Keratinocyte (primary cell): ENCODE results near the gene CD244. TPM values are rescaled to one million over a fixed set of nuclear protein-coding genes. Genes with fewer than 3 reads are reported as not detected.
"Not testable (repeated sequence)": the region's sequence is repeated elsewhere in the genome, so short reads cannot be mapped to it uniquely, and the experiment has no call there.

Experiments used
- DNase-seq: peaks from one replicate; pipeline ENCODE4 v3.0.0-alpha.2; 2011; ENCODE audit warnings: low read depth, missing footprints, low spot score
- FAIRE-seq: peaks from 2 replicates; lab custom pipeline; 2011; peaks lifted over from hg19 to GRCh38; lab: Jason Lieb, UNC
- H2AFZ ChIP-seq: 2 replicates; pipeline ENCODE4 v1.6.0; 2012; ENCODE audit warnings: low read length, control low read depth, inconsistent platforms; ENCODE audit not compliant: control insufficient read depth
- H3K27ac ChIP-seq: 2 replicates; pipeline ENCODE4 v1.5.1; 2011; ENCODE audit warnings: low read length; ENCODE audit not compliant: control insufficient read depth, insufficient read depth
- H3K27me3 ChIP-seq: 3 replicates; pipeline ENCODE4 v1.6.0; 2011; ENCODE audit warnings: low read length; ENCODE audit not compliant: control insufficient read depth, insufficient read depth; ENCODE audit errors: extremely low read depth
- H3K36me3 ChIP-seq, 2 experiments: 2 replicates in 1 of 2; 3 replicates in 1 of 2; pipeline ENCODE4 v1.5.1; 2011; ENCODE audit warnings: low read length in 2 of 2, mild to moderate bottlenecking in 1 of 2; ENCODE audit not compliant: control insufficient read depth in 2 of 2, insufficient read depth in 2 of 2; ENCODE audit errors: extremely low read depth in 1 of 2
- H3K4me1 ChIP-seq: 3 replicates; pipeline ENCODE4 v1.5.1; 2011; ENCODE audit warnings: low read length; ENCODE audit not compliant: control insufficient read depth, insufficient read depth; ENCODE audit errors: extremely low read depth
- H3K4me2 ChIP-seq: 3 replicates; pipeline ENCODE4 v1.6.0; 2011; ENCODE audit warnings: low read depth, low read length; ENCODE audit not compliant: control insufficient read depth, insufficient read depth; ENCODE audit errors: extremely low read depth
- H3K4me3 ChIP-seq, 3 experiments: fragments of 200-600 bp in 1 of 3; sonication (generic) in 1 of 3; 2 replicates in 2 of 3; 3 replicates in 1 of 3; pipeline ENCODE4 v1.5.1; 2011 to 2016; ENCODE audit warnings: low read length in 3 of 3, mild to moderate bottlenecking in 3 of 3, control low read depth in 2 of 3, inconsistent platforms in 1 of 3, low read depth in 1 of 3, mixed read lengths in 1 of 3, mixed run types in 1 of 3, moderate library complexity in 1 of 3; ENCODE audit not compliant: control insufficient read depth in 2 of 3, insufficient read depth in 2 of 3; ENCODE audit errors: extremely low read depth in 1 of 3
- H3K79me2 ChIP-seq: 2 replicates; pipeline ENCODE4 v1.6.0; 2012; ENCODE audit warnings: low read length; ENCODE audit not compliant: control insufficient read depth, insufficient read depth
- H3K9ac ChIP-seq: 3 replicates; pipeline ENCODE4 v1.6.0; 2011; ENCODE audit warnings: low read length; ENCODE audit not compliant: control insufficient read depth, insufficient read depth; ENCODE audit errors: extremely low read depth
- H3K9me1 ChIP-seq: 3 replicates; pipeline ENCODE4 v1.6.0; 2011; ENCODE audit warnings: low read length; ENCODE audit not compliant: control insufficient read depth, insufficient read depth; ENCODE audit errors: extremely low read depth
- H3K9me3 ChIP-seq: 2 replicates; pipeline ENCODE4 v1.5.1; 2012; ENCODE audit warnings: low read depth, low read length; ENCODE audit not compliant: control insufficient read depth
- H4K20me1 ChIP-seq: 3 replicates; pipeline ENCODE4 v1.6.0; 2011; ENCODE audit warnings: low read length; ENCODE audit not compliant: control insufficient read depth, insufficient read depth; ENCODE audit errors: extremely low read depth
- EZH2 ChIP-seq: IDR thresholded peaks from one replicate; pipeline ENCODE4 v1.6.1; 2012; ENCODE audit warnings: inconsistent platforms, mild to moderate bottlenecking, low read length, moderate library complexity
- dilution Hi-C: fragments of 300-500 bp; cut with MboI; formaldehyde crosslinking; loops from one replicate; pipeline ENCODE4 v1.7.0; 2020; ENCODE audit warnings: low sequenced_read_pairs; ENCODE audit not compliant: extremely low pct_ligation_motif_present
- polyA plus RNA-seq, 5 experiments: library from polyadenylated mRNA; depleted of rRNA in 3 of 5; stranded (reverse) in 3 of 5; stranded (forward) in 1 of 5; unstranded in 1 of 5; fragments of >200 nt; gene quantifications; 1 replicate in 1 of 5; 2 replicates in 3 of 5; 3 replicates in 1 of 5; pipeline versions ENCODE4 v1.2.1 to v1.2.3, GENCODE V29; 2011 to 2012; ENCODE audit warnings: missing spikeins in 2 of 5, low read depth in 1 of 5, low replicate concordance in 1 of 5
- TF ChIP-seq, protein P1 (sequence below), 3 experiments: IDR thresholded peaks in 1 of 3; conservative IDR thresholded peaks in 1 of 3; optimal IDR thresholded peaks in 1 of 3; 2 replicates in 2 of 3; 3 replicates in 1 of 3; pipeline versions ENCODE3 to v1.5.1; 2011; ENCODE audit warnings: low read length in 3 of 3, mild to moderate bottlenecking in 3 of 3, moderate library complexity in 2 of 3, control low read depth in 1 of 3, inconsistent platforms in 1 of 3; ENCODE audit not compliant: insufficient read depth in 2 of 3; ENCODE audit errors: extremely low read depth in 1 of 3

The CD244 gene
- polyA plus RNA-seq, 1 donor (not counting 4 experiments of a cell fraction or from before 2014, with no cell fraction given): not detected

DNA sequence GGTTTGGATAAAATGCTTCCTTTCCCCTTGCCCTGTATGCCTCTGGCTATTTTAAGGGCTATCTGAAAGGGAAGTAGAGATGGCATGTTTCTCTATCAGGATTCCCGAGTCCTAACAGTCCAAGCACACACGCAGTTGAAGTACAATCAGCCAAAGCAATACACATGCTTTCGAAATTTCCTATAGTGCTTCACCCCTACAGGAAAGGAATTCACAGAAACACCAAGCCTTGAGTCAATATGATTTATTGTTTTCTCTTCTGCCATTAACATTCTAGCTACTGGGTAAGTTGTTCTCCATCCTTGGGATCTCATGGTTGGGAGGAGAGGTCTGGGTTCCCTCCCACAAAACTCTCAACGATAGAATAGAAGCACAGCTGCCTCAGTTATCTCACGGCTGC is 13.6 kb upstream of the CD244 start:
- no peak overlapping the region for H2AFZ ChIP-seq
- no peak overlapping the region for H3K4me3 ChIP-seq
- H3K9me1 ChIP-seq: no peaks in the 10 kb centered on the region
- no peak for TF ChIP-seq EZH2
- TF ChIP-seq, protein P1, sequence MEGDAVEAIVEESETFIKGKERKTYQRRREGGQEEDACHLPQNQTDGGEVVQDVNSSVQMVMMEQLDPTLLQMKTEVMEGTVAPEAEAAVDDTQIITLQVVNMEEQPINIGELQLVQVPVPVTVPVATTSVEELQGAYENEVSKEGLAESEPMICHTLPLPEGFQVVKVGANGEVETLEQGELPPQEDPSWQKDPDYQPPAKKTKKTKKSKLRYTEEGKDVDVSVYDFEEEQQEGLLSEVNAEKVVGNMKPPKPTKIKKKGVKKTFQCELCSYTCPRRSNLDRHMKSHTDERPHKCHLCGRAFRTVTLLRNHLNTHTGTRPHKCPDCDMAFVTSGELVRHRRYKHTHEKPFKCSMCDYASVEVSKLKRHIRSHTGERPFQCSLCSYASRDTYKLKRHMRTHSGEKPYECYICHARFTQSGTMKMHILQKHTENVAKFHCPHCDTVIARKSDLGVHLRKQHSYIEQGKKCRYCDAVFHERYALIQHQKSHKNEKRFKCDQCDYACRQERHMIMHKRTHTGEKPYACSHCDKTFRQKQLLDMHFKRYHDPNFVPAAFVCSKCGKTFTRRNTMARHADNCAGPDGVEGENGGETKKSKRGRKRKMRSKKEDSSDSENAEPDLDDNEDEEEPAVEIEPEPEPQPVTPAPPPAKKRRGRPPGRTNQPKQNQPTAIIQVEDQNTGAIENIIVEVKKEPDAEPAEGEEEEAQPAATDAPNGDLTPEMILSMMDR (optimal IDR thresholded peaks at IDR 0.05 in 1 of 3, IDR thresholded peaks at IDR 0.05 in 1 of 3, conservative IDR thresholded peaks at IDR 0.05 in 1 of 3; ENCODE audit: extremely low read depth in 1 of 3, insufficient read depth in 2 of 3, low read length in 3 of 3): no peak
- H3K79me2 ChIP-seq: no peaks in the 10 kb centered on the region
- H3K27ac ChIP-seq: no peak overlapping the region
- H3K9me3 ChIP-seq: no peaks in the 10 kb centered on the region
- H3K9ac ChIP-seq: no peak overlapping the region
- H3K4me1 ChIP-seq: no peaks in the 10 kb centered on the region
- no peaks in the 10 kb centered on the region for H4K20me1 ChIP-seq
- H3K36me3 ChIP-seq: no peaks in the 10 kb centered on the region
- DNase-seq (no peak), FAIRE-seq (no peak)
- H3K27me3 ChIP-seq: no peaks in the 10 kb centered on the region
- no peak overlapping the region for H3K4me2 ChIP-seq
- dilution Hi-C loops: no loop called here

DNA sequence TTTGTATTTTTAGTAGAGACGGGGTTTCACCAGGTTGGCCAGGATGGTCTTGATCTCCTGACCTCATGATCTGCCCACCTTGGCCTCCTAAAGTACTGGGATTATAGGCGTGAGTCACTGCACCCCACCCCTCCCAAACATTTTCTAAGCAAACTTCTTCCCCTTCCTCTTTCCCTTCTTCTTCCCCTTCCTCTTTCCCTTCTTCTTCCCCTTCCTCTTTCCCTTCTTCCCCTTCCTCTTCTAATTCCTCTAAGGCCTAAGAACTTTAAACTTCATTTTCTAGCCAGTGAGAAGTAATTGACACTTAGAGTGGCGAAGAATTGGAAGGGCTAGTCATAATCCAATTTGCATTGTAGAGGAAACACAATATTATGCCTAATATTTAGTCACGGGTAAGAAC is 12.9 kb upstream of the CD244 start:
- H4K20me1 ChIP-seq, H3K79me2 ChIP-seq, DNase-seq, H3K9me3 ChIP-seq, H3K4me2 ChIP-seq, H3K27me3 ChIP-seq, H3K27ac ChIP-seq, FAIRE-seq, H3K9me1 ChIP-seq, H3K4me3 ChIP-seq, H3K36me3 ChIP-seq, H3K9ac ChIP-seq, H2AFZ ChIP-seq, H3K4me1 ChIP-seq, dilution Hi-C loops: not testable (repeated sequence)

DNA sequence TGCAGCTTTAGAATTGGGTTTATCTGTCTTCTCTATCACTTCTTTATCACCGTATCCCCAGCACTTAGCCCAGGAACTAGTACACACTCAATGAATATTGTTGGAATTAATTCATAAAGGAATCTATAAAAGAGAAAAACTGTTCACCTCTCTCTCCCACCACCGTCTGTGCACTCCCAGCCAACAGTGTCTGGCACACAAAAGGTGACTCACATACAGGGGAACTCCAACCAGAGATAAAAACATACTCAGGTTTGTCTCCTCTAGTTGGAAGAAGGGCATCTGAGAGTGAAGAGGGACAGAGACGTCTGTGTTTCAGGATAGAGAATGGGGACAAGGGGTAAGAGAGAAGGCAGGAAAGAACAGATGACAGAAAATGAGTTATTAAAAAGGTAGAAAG is 12.2 kb upstream of the CD244 start:
- H3K79me2 ChIP-seq: no peaks in the 10 kb centered on the region
- no peaks in the 10 kb centered on the region for H3K27me3 ChIP-seq
- no peaks in the 10 kb centered on the region for H4K20me1 ChIP-seq
- dilution Hi-C loops: no loop called here
- H3K36me3 ChIP-seq: no peaks in the 10 kb centered on the region
- no peak for DNase-seq
- no peak for TF ChIP-seq EZH2
- TF ChIP-seq, protein P1 (optimal IDR thresholded peaks at IDR 0.05 in 1 of 3, IDR thresholded peaks at IDR 0.05 in 1 of 3, conservative IDR thresholded peaks at IDR 0.05 in 1 of 3; ENCODE audit: extremely low read depth in 1 of 3, insufficient read depth in 2 of 3, low read length in 3 of 3): no peak
- H2AFZ ChIP-seq: no peak overlapping the region
- no peaks in the 10 kb centered on the region for H3K9me1 ChIP-seq
- no peak overlapping the region for H3K9ac ChIP-seq
- H3K27ac ChIP-seq: no peak overlapping the region
- FAIRE-seq: no peak
- no peaks in the 10 kb centered on the region for H3K9me3 ChIP-seq
- H3K4me3 ChIP-seq: no peak overlapping the region
- no peaks in the 10 kb centered on the region for H3K4me1 ChIP-seq
- no peak overlapping the region for H3K4me2 ChIP-seq
